A673 (cell line): Measurements from ENCODE around the gene BCAT1.

Experiments
- CTCF ChIP-seq: fragments of 300-800, 200-600 bp; sonication (generic); conservative IDR thresholded peaks from 2 replicates; pipeline ENCODE4 v1.5.1; 2017; ENCODE audit warnings: low read depth, mild to moderate bottlenecking, antibody characterized with exemption, low read length, moderate library complexity, mixed read lengths
- EZH2 ChIP-seq: fragments of 200-600 bp; sonication (generic); IDR thresholded peaks from 2 replicates; pipeline ENCODE4 v1.6.1; 2017; ENCODE audit warnings: borderline replicate concordance, low read depth, mild to moderate bottlenecking, mixed read lengths, antibody characterized with exemption, low read length; ENCODE audit not compliant: poor library complexity, severe bottlenecking

- TF ChIP-seq EZH2 (no peak), CTCF (no peak)
Measured at GRCh38 chr12:24906141-24906540, 42.8 kb downstream of the BCAT1 start.
